HEK293 (cell line): ENCODE results near the gene LPAR2.

ENCODE experiments used
- MEIS1 ChIP-seq: sonication (generic); formaldehyde crosslinking; IDR thresholded peaks from 2 replicates; pipeline ENCODE4 v1.8.1; 2022; ENCODE audit warnings: missing genetic modification reagents, mild to moderate bottlenecking, borderline replicate concordance
- ZNF324 ChIP-seq: fragments of 450-650 bp; formaldehyde crosslinking; IDR thresholded peaks from 2 replicates; pipeline ENCODE4 v1.5.1; 2016; ENCODE audit warnings: missing biosample characterization, missing genetic modification characterization
- ZNF433 ChIP-seq: fragments of 450-650 bp; formaldehyde crosslinking; IDR thresholded peaks from 2 replicates; pipeline ENCODE4 v1.5.1; 2016; ENCODE audit warnings: missing biosample characterization, missing genetic modification characterization, low read depth
- ZNF600 ChIP-seq: fragments of 450-650 bp; formaldehyde crosslinking; IDR thresholded peaks from 2 replicates; pipeline ENCODE4 v1.5.1; 2016; ENCODE audit warnings: missing biosample characterization, missing genetic modification characterization
- TF ChIP-seq, protein P1 (sequence below): fragments of 450-650 bp; formaldehyde crosslinking; IDR thresholded peaks from 2 replicates; pipeline ENCODE4 v1.5.1; 2016; ENCODE audit warnings: missing biosample characterization, missing genetic modification characterization
- TF ChIP-seq, protein P2 (sequence below): fragments of 450-650 bp; formaldehyde crosslinking; IDR thresholded peaks from 2 replicates; pipeline ENCODE4 v1.5.1; 2016; ENCODE audit warnings: missing biosample characterization, missing genetic modification characterization
- TF ChIP-seq, protein P3 (sequence below): fragments of 450-650 bp; formaldehyde crosslinking; IDR thresholded peaks from 2 replicates; pipeline ENCODE4 v1.5.1; 2016; ENCODE audit warnings: missing biosample characterization, missing genetic modification characterization, low read depth

DNA sequence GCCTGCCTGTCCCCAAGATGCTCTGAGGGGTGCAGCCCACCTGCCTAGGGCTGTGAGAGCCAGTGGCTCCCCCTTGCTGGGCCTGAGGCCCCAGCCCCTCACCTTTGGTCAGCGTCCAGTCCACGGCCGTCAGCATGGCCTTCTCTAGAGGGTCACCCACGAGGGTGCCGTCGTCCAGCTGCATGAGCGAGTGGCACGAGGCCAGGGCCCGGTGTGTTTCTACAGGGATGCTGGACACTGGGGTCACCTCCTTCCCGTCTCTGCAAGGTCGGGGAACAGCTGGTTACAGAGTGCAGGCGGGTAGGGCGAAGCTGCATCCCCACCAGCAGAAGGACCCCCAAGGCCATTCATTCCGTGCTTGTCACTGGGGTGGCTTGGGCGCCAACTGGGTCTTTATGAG, 26.4 kb upstream of the LPAR2 start:
- TF ChIP-seq, protein P1, sequence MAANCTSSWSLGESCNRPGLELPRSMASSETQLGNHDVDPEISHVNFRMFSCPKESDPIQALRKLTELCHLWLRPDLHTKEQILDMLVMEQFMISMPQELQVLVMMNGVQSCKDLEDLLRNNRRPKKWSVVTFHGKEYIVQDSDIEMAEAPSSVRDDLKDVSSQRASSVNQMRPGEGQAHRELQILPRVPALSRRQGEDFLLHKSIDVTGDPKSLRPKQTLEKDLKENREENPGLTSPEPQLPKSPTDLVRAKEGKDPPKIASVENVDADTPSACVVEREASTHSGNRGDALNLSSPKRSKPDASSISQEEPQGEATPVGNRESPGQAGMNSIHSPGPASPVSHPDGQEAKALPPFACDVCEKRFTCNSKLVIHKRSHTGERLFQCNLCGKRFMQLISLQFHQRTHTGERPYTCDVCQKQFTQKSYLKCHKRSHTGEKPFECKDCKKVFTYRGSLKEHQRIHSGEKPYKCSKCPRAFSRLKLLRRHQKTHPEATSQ, result no peak
- TF ChIP-seq ZNF600 (tag by site-specific recombination) (no peak), ZNF324 (no peak), MEIS1 (CRISPR knock-in tag) (no peak), ZNF433 (tag by site-specific recombination) (no peak)
- TF ChIP-seq, protein P2, sequence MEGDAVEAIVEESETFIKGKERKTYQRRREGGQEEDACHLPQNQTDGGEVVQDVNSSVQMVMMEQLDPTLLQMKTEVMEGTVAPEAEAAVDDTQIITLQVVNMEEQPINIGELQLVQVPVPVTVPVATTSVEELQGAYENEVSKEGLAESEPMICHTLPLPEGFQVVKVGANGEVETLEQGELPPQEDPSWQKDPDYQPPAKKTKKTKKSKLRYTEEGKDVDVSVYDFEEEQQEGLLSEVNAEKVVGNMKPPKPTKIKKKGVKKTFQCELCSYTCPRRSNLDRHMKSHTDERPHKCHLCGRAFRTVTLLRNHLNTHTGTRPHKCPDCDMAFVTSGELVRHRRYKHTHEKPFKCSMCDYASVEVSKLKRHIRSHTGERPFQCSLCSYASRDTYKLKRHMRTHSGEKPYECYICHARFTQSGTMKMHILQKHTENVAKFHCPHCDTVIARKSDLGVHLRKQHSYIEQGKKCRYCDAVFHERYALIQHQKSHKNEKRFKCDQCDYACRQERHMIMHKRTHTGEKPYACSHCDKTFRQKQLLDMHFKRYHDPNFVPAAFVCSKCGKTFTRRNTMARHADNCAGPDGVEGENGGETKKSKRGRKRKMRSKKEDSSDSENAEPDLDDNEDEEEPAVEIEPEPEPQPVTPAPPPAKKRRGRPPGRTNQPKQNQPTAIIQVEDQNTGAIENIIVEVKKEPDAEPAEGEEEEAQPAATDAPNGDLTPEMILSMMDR (tag by site-specific recombination), result no peak
- TF ChIP-seq, protein P3, sequence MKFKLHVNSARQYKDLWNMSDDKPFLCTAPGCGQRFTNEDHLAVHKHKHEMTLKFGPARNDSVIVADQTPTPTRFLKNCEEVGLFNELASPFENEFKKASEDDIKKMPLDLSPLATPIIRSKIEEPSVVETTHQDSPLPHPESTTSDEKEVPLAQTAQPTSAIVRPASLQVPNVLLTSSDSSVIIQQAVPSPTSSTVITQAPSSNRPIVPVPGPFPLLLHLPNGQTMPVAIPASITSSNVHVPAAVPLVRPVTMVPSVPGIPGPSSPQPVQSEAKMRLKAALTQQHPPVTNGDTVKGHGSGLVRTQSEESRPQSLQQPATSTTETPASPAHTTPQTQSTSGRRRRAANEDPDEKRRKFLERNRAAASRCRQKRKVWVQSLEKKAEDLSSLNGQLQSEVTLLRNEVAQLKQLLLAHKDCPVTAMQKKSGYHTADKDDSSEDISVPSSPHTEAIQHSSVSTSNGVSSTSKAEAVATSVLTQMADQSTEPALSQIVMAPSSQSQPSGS, result no peak
